HG02870 (cell line): ENCODE data around the gene DET1.
"Not testable (repeated sequence)": the region's sequence is repeated elsewhere in the genome, so short reads cannot be mapped to it uniquely, and the experiment has no call there.

ENCODE experiments used
- ATAC-seq: cut with Tn5 transposase; IDR thresholded peaks from one replicate; pipeline ENCODE4 v1.9.1; 2021; ENCODE audit warnings: mild to moderate bottlenecking, moderate library complexity; ENCODE audit not compliant: unreplicated experiment

The DET1 gene

GRCh38 chr15:88498996-88499395 lies 47.5 kb downstream of the DET1 start:
- ATAC-seq: no peak

- ATAC-seq: no peak
Measured at GRCh38 chr15:88497109-88497765, 49.2 kb downstream of the DET1 start.

- no peak for ATAC-seq
Measured at GRCh38 chr15:88493844-88494243, 52.6 kb downstream of the DET1 start.

GRCh38 chr15:88491158-88491557 lies 55.3 kb downstream of the DET1 start:
- no peak for ATAC-seq

GRCh38 chr15:88490036-88490435 lies 56.4 kb downstream of the DET1 start:
- ATAC-seq: no peak

GRCh38 chr15:88489321-88489720 lies 57.2 kb downstream of the DET1 start:
- ATAC-seq: no peak

GRCh38 chr15:88487796-88488523 lies 58.5 kb downstream of the DET1 start:
- no peak for ATAC-seq

- ATAC-seq: no peak
Measured at GRCh38 chr15:88487178-88487795, 59.2 kb downstream of the DET1 start.

- ATAC-seq: no peak
Measured at GRCh38 chr15:88484682-88485331, 61.7 kb downstream of the DET1 start.

- ATAC-seq: no peak
Measured at GRCh38 chr15:88482263-88482662, 64.2 kb downstream of the DET1 start.

- ATAC-seq: no peak
Measured at GRCh38 chr15:88480981-88481380, 65.5 kb downstream of the DET1 start.

- ATAC-seq: no peak
Measured at GRCh38 chr15:88479169-88479568, 67.3 kb downstream of the DET1 start.

GRCh38 chr15:88477904-88478303 lies 68.6 kb downstream of the DET1 start:
- no peak for ATAC-seq

- ATAC-seq: no peak
Measured at GRCh38 chr15:88477126-88477525, 69.4 kb downstream of the DET1 start.

GRCh38 chr15:88476635-88477060 lies 69.8 kb downstream of the DET1 start:
- no peak for ATAC-seq

GRCh38 chr15:88473661-88474293 lies 72.7 kb downstream of the DET1 start:
- ATAC-seq: not testable (repeated sequence)

- ATAC-seq: no peak
Measured at GRCh38 chr15:88472225-88472624, 74.3 kb downstream of the DET1 start.

GRCh38 chr15:88470625-88471372 lies 75.7 kb downstream of the DET1 start:
- ATAC-seq: no peak

- no peak for ATAC-seq
Measured at GRCh38 chr15:88469321-88469720, 77.2 kb downstream of the DET1 start.

GRCh38 chr15:88468721-88469120 lies 77.8 kb downstream of the DET1 start:
- ATAC-seq: not testable (repeated sequence)
